Epidermal melanocyte (primary cell): Measurements from ENCODE around the gene OR3A3.
"Not testable (repeated sequence)": the region's sequence is repeated elsewhere in the genome, so short reads cannot be mapped to it uniquely, and the experiment has no call there.

Source experiments
- DNase-seq: peaks from one replicate; pipeline ENCODE4 v3.0.0; 2011; ENCODE audit warnings: low spot score; ENCODE audit not compliant: insufficient read length

Gene OR3A3

GRCh38 chr17:3411070-3411469, at the start of gene OR3A3:
OR3A3 (plus strand) TSS chr17:3411370.
- no peak for DNase-seq

GRCh38 chr17:3371167-3371566, 40.0 kb upstream of the OR3A3 start:
- DNase-seq = not testable (repeated sequence)

- no peak for DNase-seq
Observed at GRCh38 chr17:3378321-3378720, 32.8 kb upstream of the OR3A3 start.

- no peak for DNase-seq
Observed at GRCh38 chr17:3381957-3382356, 29.2 kb upstream of the OR3A3 start.

- DNase-seq = no peak
Observed at GRCh38 chr17:3385869-3386816, 25.0 kb upstream of the OR3A3 start, which contains the start of gene OR3A2. OR3A2 (minus strand) TSS chr17:3386308.

GRCh38 chr17:3389791-3390190, 21.4 kb upstream of the OR3A3 start:
- no peak for DNase-seq

- not testable (repeated sequence) for DNase-seq
Observed at GRCh38 chr17:3397801-3398200, 13.4 kb upstream of the OR3A3 start.

- no peak for DNase-seq
Observed at GRCh38 chr17:3398310-3398709, 12.9 kb upstream of the OR3A3 start, which contains the start of gene OR1E1. OR1E1 (minus strand) TSS chr17:3398410; CDS start chr17:3398410, 0 bp downstream.

- no peak for DNase-seq
Observed at GRCh38 chr17:3400055-3400454, 11.1 kb upstream of the OR3A3 start.

GRCh38 chr17:3401786-3402185, 9.4 kb upstream of the OR3A3 start:
- no peak for DNase-seq

GRCh38 chr17:3403856-3404255, 7.3 kb upstream of the OR3A3 start:
- DNase-seq = not testable (repeated sequence)

GRCh38 chr17:3412216-3412615, 1.0 kb downstream of the OR3A3 start:
- DNase-seq = not testable (repeated sequence)

GRCh38 chr17:3415610-3416009, 4.4 kb downstream of the OR3A3 start:
- no peak for DNase-seq

- no peak for DNase-seq
Observed at GRCh38 chr17:3418222-3418621, 7.1 kb downstream of the OR3A3 start.

GRCh38 chr17:3433215-3433614, 22.0 kb downstream of the OR3A3 start:
- not testable (repeated sequence) for DNase-seq

- no peak for DNase-seq
Observed at GRCh38 chr17:3433741-3434140, 22.6 kb downstream of the OR3A3 start, which contains the start of gene OR1E2. OR1E2 (minus strand) TSS chr17:3433841; CDS start chr17:3433841, 0 bp downstream.

- DNase-seq = no peak
Observed at GRCh38 chr17:3438368-3438767, 27.2 kb downstream of the OR3A3 start.

GRCh38 chr17:3440451-3440850, 29.3 kb downstream of the OR3A3 start:
- no peak for DNase-seq

GRCh38 chr17:3447625-3448024, 36.5 kb downstream of the OR3A3 start:
- no peak for DNase-seq

GRCh38 chr17:3448059-3448665, 37.0 kb downstream of the OR3A3 start:
- peak; percentile 44 for DNase-seq

GRCh38 chr17:3466355-3466754, 55.2 kb downstream of the OR3A3 start:
- not testable (repeated sequence) for DNase-seq

- no peak for DNase-seq
Observed at GRCh38 chr17:3469529-3469928, 58.4 kb downstream of the OR3A3 start.
